NT2/D1 (cell line): ENCODE data around the gene GRB10.

Experiments used
- SUZ12 ChIP-seq: IDR thresholded peaks from 2 replicates; pipeline ENCODE4 v1.6.1; 2011; ENCODE audit not compliant: insufficient read length, insufficient read depth; ENCODE audit errors: extremely low read depth
- YY1 ChIP-seq: IDR thresholded peaks from 2 replicates; pipeline ENCODE4 v1.6.1; 2011; ENCODE audit not compliant: insufficient read length, insufficient read depth
- ZNF274 ChIP-seq: IDR thresholded peaks from 2 replicates; pipeline ENCODE4 v1.6.1; 2011; ENCODE audit warnings: mild to moderate bottlenecking, low read depth, low read length

DNA sequence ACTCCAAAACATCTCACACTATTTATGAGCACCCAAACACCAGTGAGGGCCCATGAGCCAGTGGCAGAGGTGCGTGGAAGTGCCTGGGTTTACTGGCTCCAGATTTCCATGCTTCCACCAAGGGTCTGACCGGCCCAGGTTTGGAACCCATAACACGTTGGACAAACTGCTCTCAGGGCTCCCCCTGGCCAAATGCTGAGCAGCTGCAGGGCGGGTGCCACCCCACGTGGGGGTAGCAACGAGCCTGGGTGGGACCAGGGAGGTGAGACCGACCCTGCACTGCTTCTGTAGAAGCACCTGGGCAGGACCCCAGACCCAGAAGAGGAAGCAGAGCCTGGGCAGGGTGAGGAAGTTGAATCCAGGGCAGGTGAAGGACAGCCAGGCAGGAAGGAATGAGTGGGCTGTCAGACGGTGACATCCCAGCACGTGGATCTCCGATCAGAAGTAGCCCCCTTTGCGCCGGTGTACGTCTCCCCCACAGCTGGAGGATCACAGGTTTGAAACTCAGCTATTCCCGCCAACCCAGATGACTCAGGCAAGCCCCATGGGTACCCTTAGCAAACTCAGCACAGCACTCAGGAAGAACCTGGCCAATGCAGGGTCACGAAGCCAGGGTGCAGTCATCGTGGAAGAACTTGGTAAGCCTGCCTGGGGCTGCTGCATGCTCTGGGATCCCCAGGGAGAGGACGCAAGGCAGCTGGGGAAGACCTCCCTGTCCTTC is 117.1 kb downstream of the GRB10 start:
- TF ChIP-seq SUZ12 (no peak), ZNF274 (no peak), YY1 (no peak)
